ENCODE data around the gene CCNF. TPM values are rescaled to one million over a fixed set of nuclear protein-coding genes. Genes with fewer than 3 reads are reported as not detected.

CCNF gene
- total and polyA plus RNA-seq, 2 of the 8 experiments (the other 6 are each of a cell fraction or from before 2014, with no cell fraction given) = 15.4 to 54.3 TPM

DNA sequence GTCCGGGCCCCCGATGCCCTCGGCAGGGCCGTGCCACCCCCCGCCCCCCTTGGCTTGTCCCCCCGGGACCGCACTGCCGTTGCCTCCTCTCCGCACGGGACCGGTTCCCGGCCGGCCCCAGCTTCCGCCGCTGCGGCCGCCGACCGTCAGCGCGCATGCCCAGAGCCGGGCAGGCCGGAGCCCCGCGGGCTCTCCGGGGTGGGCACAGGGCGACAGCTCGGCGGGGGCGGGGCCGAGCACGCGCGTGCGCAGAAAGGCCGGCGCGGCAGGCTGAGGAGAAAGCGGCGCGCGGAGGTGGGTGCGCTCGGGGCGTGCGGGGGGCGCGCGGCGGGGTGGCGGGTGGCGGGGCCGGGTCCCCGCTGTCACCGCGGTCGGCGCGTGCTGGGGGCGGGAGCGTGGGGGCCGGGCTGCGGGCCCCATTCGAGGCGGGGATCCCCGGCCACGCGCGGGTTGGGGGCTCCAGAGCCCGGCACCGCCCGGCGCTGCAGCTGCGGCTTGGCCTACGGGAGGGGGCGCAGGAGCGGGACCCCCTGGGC is 45.7 kb downstream of the CCNF start, which contains the start of gene TBC1D24:
Gene TBC1D24, plus strand, starts transcription at position 251 of the 536 bp plus-strand sequence. CDS start 21,022 bp downstream, outside the sequence.
- Histone ChIP-seq H3K18ac (ENCODE audit: extremely low read depth, low read length) (peak within 1 kb of the TSS; percentile 95), H2BK12ac (ENCODE audit: low read depth, low read length) (no peak within 1 kb of the TSS), H3K4me1 (replicated peaks in 1 of 4; ENCODE audit: control insufficient read depth in 3 of 4, insufficient read depth in 4 of 4, low read length in 3 of 4) (peaks cover 0 to 30% (median 14%) of the 10 kb centered on the region in 4 experiments; a peak in 6 of 7 replicates), H4K8ac (ENCODE audit: extremely low read depth, insufficient read depth, low read length) (peak within 1 kb of the TSS; percentile 72), H2BK15ac (ENCODE audit: low read length) (peak within 1 kb of the TSS; percentile 46; the same call in 1 of the 2 replicates), H2BK5ac (ENCODE audit: low read depth, low read length) (no peak within 1 kb of the TSS; the same call in 1 of the 2 replicates), H3K79me1 (ENCODE audit: low read depth, low read length) (peaks cover 14% of the 10 kb centered on the region; the same call in 1 of the 2 replicates), H2AFZ (ENCODE audit: low read length) (peak within 1 kb of the TSS; percentile 11; the same call in 1 of the 2 replicates), H3K9me3 (ENCODE audit: insufficient read depth in 2 of 2, low read depth in 1 of 2, low read length in 1 of 2) (no peaks in the 10 kb centered on the region), H3K4ac (replicated peaks; ENCODE audit: insufficient read length, low read depth, low read length) (peak within 1 kb of the TSS; percentile 89), H3K23ac (ENCODE audit: insufficient read length) (no peak within 1 kb of the TSS), H4K91ac (replicated peaks; ENCODE audit: insufficient read length, low read length) (peak within 1 kb of the TSS; percentile 73), H4K20me1 (replicated peaks in 1 of 2; ENCODE audit: control insufficient read depth in 1 of 2, insufficient read depth in 2 of 2, low read length in 2 of 2) (peaks cover 7 to 21% of the 10 kb centered on the region in 2 experiments), H3K14ac (ENCODE audit: insufficient read length) (no peak within 1 kb of the TSS), H3K79me2 (ENCODE audit: control insufficient read depth in 1 of 2, insufficient read depth in 2 of 2, low read length in 2 of 2) (peaks cover 0 to 2% of the 10 kb centered on the region in 2 experiments; a peak in 1 of 4 replicates), H2BK120ac (replicated peaks; ENCODE audit: low read depth, low read length) (no peak within 1 kb of the TSS), H3K4me2 (ENCODE audit: insufficient read depth in 1 of 2, low read depth in 2 of 2, low read length in 2 of 2) (peak within 1 kb of the TSS; percentile 83 to 92), H3K27ac (ENCODE audit: low read depth, low read length) (no peak within 1 kb of the TSS), H3K23me2 (ENCODE audit: low read depth, low read length) (peaks cover 20% of the 10 kb centered on the region; the same call in 1 of the 2 replicates), H2BK20ac (ENCODE audit: low read length) (no peak within 1 kb of the TSS), H3K9ac (replicated peaks in 1 of 4; ENCODE audit: extremely low read depth in 1 of 4, low read depth in 3 of 4, low read length in 3 of 4) (peak within 1 kb of the TSS in 1 of 4 experiments; percentile 48; a peak in 3 of 7 replicates), H3K56ac (replicated peaks; ENCODE audit: insufficient read length, low read depth, low read length) (peak within 1 kb of the TSS; percentile 36), H3K36me3 (ENCODE audit: control insufficient read depth in 2 of 4, insufficient read depth in 4 of 4, low read length in 3 of 4) (no peaks in the 10 kb centered on the region), H2AK5ac (ENCODE audit: low read depth, low read length) (no peak within 1 kb of the TSS), H4K5ac (ENCODE audit: insufficient read length, low read depth, low read length) (peak within 1 kb of the TSS; percentile 26), H3K27me3 (replicated peaks in 1 of 4; ENCODE audit: control insufficient read depth in 3 of 4, extremely low read depth in 1 of 4, insufficient read depth in 3 of 4, low read length in 3 of 4) (peaks cover 20 to 55% (median 43%) of the 10 kb centered on the region in 4 experiments), H3K4me3 (ENCODE audit: extremely low read depth in 1 of 4, insufficient read depth in 2 of 4, low read depth in 3 of 4, low read length in 4 of 4) (peak within 1 kb of the TSS; percentile 61 to 93 (median 72))
- peak in 1 of 2 experiments; percentile 90 for DNase-seq (ENCODE audit: low read depth in 1 of 2, low spot score in 2 of 2)
- WGBS, 2 experiments (ENCODE audit: extremely low coverage in 1 of 2, insufficient coverage in 1 of 2, insufficient read length in 1 of 2, insufficient replicate concordance in 2 of 2, low coverage in 1 of 2, low lambda C conversion rate in 2 of 2, missing lambda C conversion rate in 1 of 2) = 1% methylated on average over 22 of the region's 77 CpGs; no CpG with 5 or more reads in 1 of the 2 experiments
- FAIRE-seq = no peak
- no peak for TF ChIP-seq GTF2F1 (IDR thresholded peaks at IDR 0.05; ENCODE audit: borderline replicate concordance, low read depth, low read length)
- 0 out of 2 replicates have a peak, but pooled peaks have one; percentile 32 for TF ChIP-seq TAF1 (IDR thresholded peaks at IDR 0.05; ENCODE audit: low read depth, low read length)
- TF ChIP-seq NRF1 (IDR thresholded peaks at IDR 0.05; ENCODE audit: low read depth, low read length) = peak; percentile 73
- ChIA-PET CTCF (ENCODE audit: partially characterized antibody) (interaction anchor here (1.2 to 1.7 kb wide), 6 partner anchors 8 to 196 kb away, joined by 4 to 8 read pairs (median 6); no protein-coding TSS in a partner anchor), POLR2A (ENCODE audit: partially characterized antibody) (interaction anchor here (0.8 to 3.5 kb wide), 6 partner anchors 16 to 204 kb away, joined by 3 to 20 read pairs (median 4); partner anchors contain the start of genes CEMP1 and TEDC2)
